Psoas muscle (tissue), 8 donors: ENCODE results near the gene USP11. TPM values are rescaled to one million over a fixed set of nuclear protein-coding genes. Genes with fewer than 3 reads are reported as not detected.

ENCODE experiments used
- ATAC-seq, 4 donors: fragments of 200-7000 bp; cut with Tn5 transposase; one replicate each; pipeline ENCODE4 v1.9.1; 2020; ENCODE audit warnings: moderate library complexity in 3 of 4, mild to moderate bottlenecking in 2 of 4
- DNase-seq, 2 donors: peaks; one replicate each; pipeline ENCODE4 v3.0.0-alpha.2; 2020
- H3K27ac ChIP-seq: fragments of 200-600 bp; one replicate; pipeline ENCODE4 v1.8.0; 2022
- H3K27me3 ChIP-seq, 3 donors: fragments of 200-600 bp in 1 of 3; one replicate each; pipeline versions ENCODE4 v1.6.1 to v1.8.0; 2013 to 2022; ENCODE audit warnings: low read length in 2 of 3, mild to moderate bottlenecking in 2 of 3, moderate library complexity in 1 of 3; ENCODE audit not compliant: insufficient read depth in 3 of 3
- H3K36me3 ChIP-seq, 2 donors: fragments of 200-600 bp in 1 of 2; one replicate each; pipeline versions ENCODE4 v1.6.1 to v1.8.0; 2013 to 2022; ENCODE audit warnings: low read depth in 1 of 2, mild to moderate bottlenecking in 1 of 2, moderate library complexity in 1 of 2; ENCODE audit not compliant: insufficient read depth in 1 of 2
- H3K4me1 ChIP-seq: fragments of 200-600 bp; one replicate; pipeline ENCODE4 v1.8.0; 2022
- H3K4me3 ChIP-seq: fragments of 200-600 bp; one replicate; pipeline ENCODE4 v1.8.0; 2022; ENCODE audit warnings: mild to moderate bottlenecking
- H3K9me3 ChIP-seq: fragments of 200-600 bp; one replicate; pipeline ENCODE4 v1.8.0; 2022
- CTCF ChIP-seq: fragments of 200-600 bp; IDR thresholded peaks from one replicate; pipeline ENCODE4 v1.8.0; 2022; ENCODE audit warnings: antibody characterized with exemption
- WGBS, 3 donors: extraction: QIAGEN DNeasy Blood & Tissue Kit; methylation state at CpG; one replicate each; pipeline versions ENCODE4 v1.1.6 to v1.1.7; 2013; 5-methylcytosine and 5-hydroxymethylcytosine counted together
- intact Hi-C, 2 donors: fragments of 100-400 bp; cut with DNase I; formaldehyde crosslinking; loops; one replicate each; pipeline versions ENCODE4 v1.11.0 to v1.14.2; 2022
- polyA plus RNA-seq, 3 donors: library from polyadenylated mRNA; stranded (reverse); fragments of 200-250 nt; gene quantifications; one replicate each; pipeline ENCODE4 v1.2.3, GENCODE V29; 2013
- total RNA-seq, 4 donors: library from RNA; stranded (reverse); fragmentation: NEBNext Ultra II Directional in 2 of 4; extraction: Animal tissue kit (Norgen Biotek cat#: 25700) in 2 of 4; gene quantifications; one replicate each; pipeline versions ENCODE4 v1.2.1 to v1.2.4, GENCODE V29; 2021 to 2023
- donor health status: healthy with polysubstance abuse.
- donor health status: DM: no; HTN: no; CAD: no; lungs with moderate emphysema.
- donor health status: Bipolar disorder and iron deficiency.
- donor health status: healthy.
- donor health status: DM: yes; HTN: yes; CAD: no.
- donor health status: DM: no; HTN: no; CAD: no.
- donor health status: DM: no; HTN: no; CAD: no.
- donor health status: DM: yes; HTN: yes; CAD: no.

Gene USP11
- total and polyA plus RNA-seq, 7 donors, result 16.1 to 50.7 (median 30.7) TPM

- WGBS, 3 donors, result 0 to 30% (median 2%) methylated on average over 22 to 60 of the region's 60 CpGs
- no peak for TF ChIP-seq CTCF
- H3K4me1 ChIP-seq, result peaks cover 18% of the 10 kb centered on the region
- H3K9me3 ChIP-seq, result no peaks in the 10 kb centered on the region
- H3K27ac ChIP-seq, result peak overlapping the region; percentile 95
- no peaks in the 10 kb centered on the region for H3K27me3 ChIP-seq
- peak; percentile 69 to 83 for DNase-seq
- H3K36me3 ChIP-seq, result peaks cover 9 to 39% of the 10 kb centered on the region in 2 donors
- peak overlapping the region; percentile 98 for H3K4me3 ChIP-seq
- intact Hi-C loops, result loop anchor here (2.0 kb wide), 1 partner anchor 14 kb away; the partner anchor contains the start of gene USP11 (in 2 of the 2)
- peak; percentile 8 to 19 (median 10) for ATAC-seq
These were observed 13.6 kb upstream of the USP11 start for GRCh38 chrX:47218920-47219815.

DNA sequence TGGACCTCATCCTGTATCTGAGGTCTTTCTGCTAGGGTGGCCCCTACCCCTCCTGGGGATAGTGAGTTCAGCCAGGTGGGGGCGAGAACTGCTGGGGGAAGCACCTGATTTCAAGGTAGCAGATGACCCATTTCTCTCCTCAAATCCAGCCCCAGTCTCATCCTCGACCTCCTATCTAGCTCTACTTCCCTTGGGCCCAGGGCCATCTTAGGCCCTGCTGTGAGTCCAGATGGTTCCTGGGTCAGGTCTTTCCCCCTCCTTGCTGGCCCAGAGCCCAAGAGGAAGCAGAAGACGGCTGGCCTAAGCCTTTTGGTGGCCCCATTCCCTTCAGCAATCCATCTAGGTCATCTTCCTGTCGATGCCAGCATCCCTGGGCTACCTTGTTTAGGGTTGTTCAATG is 11.1 kb upstream of the USP11 start:
- Histone ChIP-seq H3K27ac (no peak overlapping the region), H3K27me3 (no peaks in the 10 kb centered on the region), H3K4me3 (no peak overlapping the region), H3K9me3 (no peaks in the 10 kb centered on the region), H3K4me1 (peaks cover 14% of the 10 kb centered on the region), H3K36me3 (peaks cover 5 to 39% of the 10 kb centered on the region in 2 donors)
- no peak for TF ChIP-seq CTCF
- no peak for DNase-seq
- ATAC-seq, result no peak
- 43 to 77% (median 64%) methylated on average over 4 of the region's 4 CpGs for WGBS, 3 donors
- intact Hi-C loops, result no loop called here

DNA sequence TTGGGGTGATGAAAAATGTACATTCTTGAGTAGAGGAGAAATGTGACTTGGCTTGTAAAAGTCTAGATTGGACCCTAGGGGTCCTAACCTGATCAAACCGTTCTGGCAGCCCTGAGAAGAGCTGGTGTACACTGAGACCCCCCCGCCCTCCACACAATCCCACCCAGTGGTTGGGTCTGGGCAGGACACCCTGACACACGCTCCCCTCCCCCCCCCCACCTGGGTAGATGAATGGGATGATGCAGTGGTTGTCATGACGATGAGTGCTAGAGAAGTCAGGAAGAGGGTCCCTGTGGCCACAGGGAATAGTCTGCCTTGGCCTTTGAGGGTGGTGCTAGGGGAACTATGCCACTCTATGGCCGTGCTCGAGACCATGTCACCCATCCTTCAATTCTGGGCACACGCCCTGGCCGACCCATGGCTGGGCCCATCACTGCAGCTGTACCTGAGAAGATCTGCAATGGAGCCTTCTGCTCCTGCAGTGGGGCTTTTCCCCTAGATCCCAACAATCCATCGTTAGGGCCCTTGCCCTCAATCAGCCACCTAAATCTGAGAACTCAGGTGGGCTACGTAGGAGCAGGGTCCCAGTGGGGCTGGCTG is 10.0 kb upstream of the USP11 start:
- no peak overlapping the region for H3K27ac ChIP-seq
- DNase-seq (no peak), ATAC-seq (no peak)
- H3K9me3 ChIP-seq, result no peaks in the 10 kb centered on the region
- 78 to 88% (median 82%) methylated on average over 9 to 10 of the region's 10 CpGs for WGBS, 3 donors
- intact Hi-C loops, result no loop called here
- H3K36me3 ChIP-seq, result peaks cover 5 to 50% of the 10 kb centered on the region in 2 donors
- peaks cover 7% of the 10 kb centered on the region for H3K4me1 ChIP-seq
- H3K27me3 ChIP-seq, result no peaks in the 10 kb centered on the region
- TF ChIP-seq CTCF, result no peak
- no peak overlapping the region for H3K4me3 ChIP-seq

DNA sequence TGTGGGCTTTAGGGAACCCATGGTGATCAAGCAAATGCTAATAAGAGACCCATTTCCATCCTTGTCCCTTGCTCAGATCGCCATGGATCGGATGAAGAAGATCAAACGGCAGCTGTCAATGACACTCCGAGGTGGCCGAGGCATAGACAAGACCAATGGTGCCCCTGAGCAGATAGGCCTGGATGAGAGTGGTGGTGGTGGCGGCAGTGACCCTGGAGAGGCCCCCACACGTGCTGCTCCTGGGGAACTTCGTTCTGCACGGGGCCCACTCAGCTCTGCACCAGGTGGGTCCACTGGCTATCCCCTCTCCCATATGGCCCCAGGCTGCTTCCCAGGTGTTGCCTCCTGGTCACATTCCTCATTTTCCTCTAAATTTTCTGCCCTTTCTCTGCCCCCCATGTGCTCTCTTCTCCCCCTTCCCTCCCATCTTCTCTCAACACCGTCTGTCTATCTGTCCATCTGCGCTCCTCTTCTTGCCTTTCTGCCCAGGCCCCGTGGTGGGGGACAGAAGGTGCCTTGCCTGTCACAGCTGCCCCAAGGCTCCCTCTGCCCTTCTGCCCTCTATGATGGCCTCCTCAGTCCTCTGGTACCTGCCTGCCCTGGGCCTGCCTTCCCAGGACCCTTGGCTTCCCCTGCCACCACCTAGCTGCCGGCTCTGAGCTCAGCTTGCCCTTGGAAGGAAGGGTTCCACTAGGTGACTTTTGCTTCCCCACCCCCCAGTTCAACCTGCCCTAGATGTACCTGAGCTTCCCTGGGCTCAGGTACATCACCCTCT is 9.1 kb upstream of the USP11 start:
- 89 to 94% (median 90%) methylated on average over 12 to 13 of the region's 13 CpGs for WGBS, 3 donors
- intact Hi-C loops, result no loop called here
- no peak for ATAC-seq
- Histone ChIP-seq H3K27ac (no peak overlapping the region), H3K36me3 (peaks cover 5 to 58% of the 10 kb centered on the region in 2 donors), H3K4me1 (peaks cover 7% of the 10 kb centered on the region), H3K9me3 (no peaks in the 10 kb centered on the region), H3K27me3 (no peaks in the 10 kb centered on the region), H3K4me3 (no peak overlapping the region)
- no peak for DNase-seq
- TF ChIP-seq CTCF, result no peak
